AG09309 (cell line): Measurements from ENCODE around the gene CACNA1H.

Experiments
- DNase-seq: peaks from one replicate; pipeline ENCODE4 v3.0.0-alpha.2; 2010; ENCODE audit warnings: low read depth
- H3K4me3 ChIP-seq: 2 replicates; pipeline ENCODE4 v1.5.1; 2011; ENCODE audit warnings: mild to moderate bottlenecking, low read depth, low read length, moderate library complexity; ENCODE audit not compliant: control insufficient read depth
- CTCF ChIP-seq: IDR thresholded peaks from 2 replicates; pipeline ENCODE4 v1.5.1; 2011; ENCODE audit warnings: mild to moderate bottlenecking, low read depth, low read length, inconsistent platforms; ENCODE audit not compliant: insufficient read depth, control insufficient read depth; ENCODE audit errors: missing control alignments

Gene CACNA1H

DNA sequence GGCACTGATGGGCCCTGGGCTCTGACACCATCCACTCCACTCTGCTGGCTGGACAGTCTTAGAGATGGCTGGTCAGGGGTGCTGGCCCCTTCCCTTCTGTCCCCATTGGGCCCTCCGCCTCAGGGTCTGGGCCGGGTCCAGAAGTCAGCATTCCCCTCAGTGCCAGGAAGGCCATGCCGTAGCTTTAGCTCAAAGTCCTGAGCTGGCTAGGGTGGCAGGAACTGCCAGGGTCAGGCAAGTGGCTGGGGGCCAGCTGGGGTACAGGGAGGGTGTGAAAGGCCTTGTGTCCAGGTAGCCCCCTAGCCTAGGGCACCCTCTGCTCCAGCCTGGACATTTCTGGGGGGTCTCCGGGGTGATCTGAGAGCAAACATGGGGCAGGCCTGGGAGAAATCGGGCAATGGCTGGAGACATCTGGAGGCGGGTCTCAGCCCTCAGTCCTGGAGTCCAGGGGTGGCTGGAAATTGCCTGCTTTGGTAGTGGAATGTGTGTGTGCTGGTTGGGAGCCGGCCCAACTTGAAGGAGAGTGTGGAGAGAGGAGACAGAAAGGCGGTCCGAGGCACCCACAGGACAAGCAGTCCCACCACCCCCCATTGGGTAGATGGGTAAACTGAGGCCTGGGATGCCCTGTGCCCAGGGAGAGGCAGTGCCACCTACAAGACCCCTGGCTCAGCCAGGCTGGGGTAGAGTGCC, 39.6 kb downstream of the CACNA1H start:
- no peak for DNase-seq
- no peak for TF ChIP-seq CTCF
- H3K4me3 ChIP-seq: no peak overlapping the region

DNA sequence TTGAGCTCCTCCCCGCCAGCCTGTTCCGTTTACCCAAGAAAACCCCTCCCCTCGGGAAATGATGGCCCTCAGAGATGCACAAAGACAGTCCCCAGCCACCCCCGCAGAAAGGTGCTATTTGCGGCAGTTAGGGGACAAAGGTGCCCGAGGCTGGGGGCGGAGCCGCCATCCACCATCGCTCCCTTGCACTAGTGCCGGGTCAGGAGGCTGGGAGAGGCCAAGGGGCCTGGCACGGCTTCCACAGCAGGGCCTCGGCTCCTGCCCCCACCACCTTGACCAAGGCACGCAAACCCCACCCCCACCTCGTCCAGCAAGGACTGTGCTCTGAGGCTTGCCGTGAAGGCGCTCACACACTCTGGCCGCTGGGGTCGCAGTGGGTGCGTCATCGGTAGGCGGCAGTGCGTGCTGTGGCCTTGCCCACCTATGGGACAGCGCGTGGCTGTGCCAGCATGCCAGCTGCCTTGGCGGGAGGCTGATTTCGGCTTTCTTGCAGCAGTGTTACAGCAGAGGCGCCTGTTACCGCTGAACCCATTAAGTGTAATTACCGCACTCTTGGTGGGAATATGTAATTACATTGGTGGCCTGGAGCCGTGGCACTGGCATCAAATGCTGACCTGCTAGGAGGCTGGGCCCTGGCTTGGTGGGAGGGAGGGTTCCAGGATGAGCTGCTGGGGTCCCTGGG, 40.4 kb downstream of the CACNA1H start:
- no peak overlapping the region for H3K4me3 ChIP-seq
- no peak for TF ChIP-seq CTCF
- no peak for DNase-seq

GRCh38 chr16:1193825-1194581, 41.1 kb downstream of the CACNA1H start:
- no peak for DNase-seq
- H3K4me3 ChIP-seq: no peak overlapping the region
- TF ChIP-seq CTCF: no peak

GRCh38 chr16:1194665-1195392, 41.9 kb downstream of the CACNA1H start:
- H3K4me3 ChIP-seq: no peak overlapping the region
- no peak for DNase-seq
- TF ChIP-seq CTCF: peak; percentile 71

GRCh38 chr16:1195393-1195666, 42.4 kb downstream of the CACNA1H start:
- TF ChIP-seq CTCF: no peak
- DNase-seq: no peak
- H3K4me3 ChIP-seq: no peak overlapping the region

- no peak for TF ChIP-seq CTCF
- H3K4me3 ChIP-seq: no peak overlapping the region
- no peak for DNase-seq
Measured at GRCh38 chr16:1196494-1196893, 43.6 kb downstream of the CACNA1H start.
